HCT116 (cell line): ENCODE results near the gene CAPZA2. TPM values are rescaled to one million over a fixed set of nuclear protein-coding genes. Genes with fewer than 3 reads are reported as not detected.

Experiments used
- ATAC-seq: fragments of 200-7000 bp; cut with Tn5 transposase; 2 replicates; pipeline ENCODE4 v1.9.1; 2020; ENCODE audit warnings: mild to moderate bottlenecking, moderate library complexity
- BruUV-seq: library from RNA; stranded (reverse); fragments of 400-500 nt; replicated peaks from 2 replicates; lab custom pipeline; 2021; lab: Mats Ljungman, UMichigan
- CTCF ChIA-PET: fragments of 300-600 bp; sonication (Branson Sonifier 250); formaldehyde crosslinking; loops from one replicate; lab custom pipeline; 2021; ENCODE audit warnings: antibody characterized with exemption; lab: Charles Lee
- POLR2A ChIA-PET: fragments of 300-600, 350-600 bp; sonication (Branson Sonifier 250); formaldehyde crosslinking; loops from one replicate; lab custom pipeline; 2021; ENCODE audit warnings: antibody characterized with exemption; lab: Charles Lee
- RAD21 ChIA-PET, 2 experiments: fragments of 300-600 bp; sonication (Branson Sonifier 250); formaldehyde crosslinking; loops; one replicate each; lab custom pipeline; 2023; ENCODE audit warnings: low total read pairs in 2 of 2; ENCODE audit not compliant: uncharacterized antibody in 2 of 2, unreplicated experiment in 2 of 2, low non-redundant PET in 1 of 2; lab: Charles Lee
- DNase-seq: peaks from one replicate; pipeline ENCODE4 v3.0.0-alpha.2; 2010; ENCODE audit warnings: low read depth, low spot score
- H2AFZ ChIP-seq: fragments of 200-600 bp; shearing (Covaris generic), sonication (generic); 2 replicates; pipeline ENCODE4 v1.6.1; 2017; ENCODE audit warnings: low read depth, mixed run types, mixed read lengths, antibody characterized with exemption, low read length; ENCODE audit not compliant: poor library complexity, severe bottlenecking
- H3K27ac ChIP-seq: 2 replicates; pipeline ENCODE4 v1.5.1; 2012; ENCODE audit warnings: low read depth, low read length
- H3K27me3 ChIP-seq: fragments of 200-600 bp; sonication (generic); 2 replicates; pipeline ENCODE4 v1.6.1; 2016; ENCODE audit warnings: mixed run types, low read length, mixed read lengths; ENCODE audit not compliant: insufficient read depth
- H3K36me3 ChIP-seq, 2 experiments: fragments of 200-500 bp in 1 of 2; fragments of 200-600 bp in 1 of 2; sonication (Bioruptor generic) in 1 of 2; sonication (generic) in 1 of 2; 2 replicates each; pipeline versions ENCODE4 v1.5.1 to v1.6.1; 2014 to 2016; ENCODE audit warnings: low read length in 2 of 2, inconsistent platforms in 1 of 2, mixed read lengths in 1 of 2, mixed run types in 1 of 2; ENCODE audit not compliant: insufficient read depth in 2 of 2, control insufficient read depth in 1 of 2
- H3K4me1 ChIP-seq, 2 experiments: fragments of 200-600 bp in 1 of 2; sonication (generic) in 1 of 2; 2 replicates each; pipeline versions ENCODE4 v1.5.1 to v1.6.1; 2012 to 2017; ENCODE audit warnings: low read length in 2 of 2, inconsistent platforms in 1 of 2, mild to moderate bottlenecking in 1 of 2, mixed read lengths in 1 of 2, mixed run types in 1 of 2, moderate library complexity in 1 of 2; ENCODE audit not compliant: insufficient read depth in 2 of 2, control insufficient read depth in 1 of 2
- H3K4me2 ChIP-seq: fragments of 200-600 bp; sonication (generic); 2 replicates; pipeline ENCODE4 v1.6.1; 2017; ENCODE audit warnings: mixed run types, low read length, mixed read lengths
- H3K4me3 ChIP-seq, 2 experiments: fragments of 200-600 bp in 1 of 2; sonication (generic) in 1 of 2; replicated peaks in 1 of 2; 2 replicates each; pipeline ENCODE4 v1.5.1; 2011 to 2016; ENCODE audit warnings: low read length in 2 of 2, control low read depth in 1 of 2, low read depth in 1 of 2, mild to moderate bottlenecking in 1 of 2, mixed read lengths in 1 of 2, mixed run types in 1 of 2
- H3K79me2 ChIP-seq: fragments of 200-600 bp; sonication (generic); 2 replicates; pipeline ENCODE4 v1.6.1; 2017; ENCODE audit warnings: mild to moderate bottlenecking, mixed run types, low read length, moderate library complexity, mixed read lengths; ENCODE audit not compliant: insufficient read depth
- H3K9ac ChIP-seq: fragments of 200-600 bp; sonication (generic); 2 replicates; pipeline ENCODE4 v1.6.1; 2016; ENCODE audit warnings: low read length, mixed read lengths
- H3K9me2 ChIP-seq: fragments of 200-600 bp; sonication (generic), shearing (Covaris generic); 2 replicates; pipeline ENCODE4 v1.6.1; 2017; ENCODE audit warnings: mixed run types, mild to moderate bottlenecking, moderate library complexity; ENCODE audit not compliant: insufficient read depth
- H3K9me3 ChIP-seq, 2 experiments: fragments of 200-500 bp in 1 of 2; fragments of 200-600 bp in 1 of 2; sonication (Bioruptor generic) in 1 of 2; sonication (generic) in 1 of 2; 2 replicates each; pipeline ENCODE4 v1.6.1; 2014 to 2017; ENCODE audit warnings: low read length in 2 of 2, mixed read lengths in 2 of 2, inconsistent platforms in 1 of 2, low read depth in 1 of 2, mild to moderate bottlenecking in 1 of 2, mixed run types in 1 of 2, moderate library complexity in 1 of 2; ENCODE audit not compliant: control insufficient read depth in 1 of 2, insufficient read depth in 1 of 2
- H4K20me1 ChIP-seq: fragments of 200-600 bp; sonication (generic), shearing (Covaris generic); 2 replicates; pipeline ENCODE4 v1.6.1; 2017; ENCODE audit warnings: mixed run types, mild to moderate bottlenecking, moderate library complexity; ENCODE audit not compliant: insufficient read depth
- ATF3 ChIP-seq: IDR thresholded peaks from 2 replicates; pipeline ENCODE4 v1.6.1; 2012
- CBX3 ChIP-seq: IDR thresholded peaks from 2 replicates; pipeline ENCODE4 v1.6.1; 2012; ENCODE audit warnings: low read depth
- CEBPB ChIP-seq: IDR thresholded peaks from 2 replicates; pipeline ENCODE4 v1.6.1; 2012; ENCODE audit warnings: low read depth
- CTCF ChIP-seq, 3 experiments: fragments of 200-600 bp in 1 of 3; sonication (generic) in 1 of 3; IDR thresholded peaks in 2 of 3; conservative IDR thresholded peaks in 1 of 3; 2 replicates each; pipeline ENCODE4 v1.5.1; 2012 to 2017; ENCODE audit warnings: low read depth in 2 of 3, low read length in 2 of 3, antibody characterized with exemption in 1 of 3, borderline replicate concordance in 1 of 3, control low read depth in 1 of 3, mild to moderate bottlenecking in 1 of 3, mixed read lengths in 1 of 3, mixed run types in 1 of 3, moderate library complexity in 1 of 3; ENCODE audit not compliant: insufficient read depth in 1 of 3
- EGR1 ChIP-seq: IDR thresholded peaks from 2 replicates; pipeline ENCODE4 v1.6.1; 2012; ENCODE audit warnings: low read depth
- EZH2phosphoT487 ChIP-seq: fragments of 200-600 bp; IDR thresholded peaks from 2 replicates; pipeline ENCODE4 v1.6.1; 2018; ENCODE audit warnings: antibody characterized with exemption, borderline replicate concordance
- JUND ChIP-seq: IDR thresholded peaks from 2 replicates; pipeline ENCODE4 v1.6.1; 2012
- MAX ChIP-seq: IDR thresholded peaks from 2 replicates; pipeline ENCODE4 v1.6.1; 2012
- POLR2AphosphoS5 ChIP-seq: IDR thresholded peaks from 2 replicates; pipeline ENCODE4 v1.6.1; 2011; ENCODE audit warnings: mild to moderate bottlenecking, low read depth, low read length, moderate library complexity
- RAD21 ChIP-seq: IDR thresholded peaks from 2 replicates; pipeline ENCODE4 v1.6.1; 2012; ENCODE audit warnings: low read depth, mild to moderate bottlenecking
- SIN3A ChIP-seq: IDR thresholded peaks from 2 replicates; pipeline ENCODE4 v1.6.1; 2012; ENCODE audit warnings: low read depth
- YY1 ChIP-seq: IDR thresholded peaks from 2 replicates; pipeline ENCODE4 v1.6.1; 2011; ENCODE audit warnings: low read length, low read depth, moderate library complexity, mild to moderate bottlenecking; ENCODE audit not compliant: insufficient replicate concordance; ENCODE audit errors: extremely low read depth
- ZBTB33 ChIP-seq: IDR thresholded peaks from 2 replicates; pipeline ENCODE4 v1.6.1; 2011; ENCODE audit warnings: mild to moderate bottlenecking, low read length, moderate library complexity; ENCODE audit not compliant: insufficient replicate concordance; ENCODE audit errors: extremely low read depth
- ZFX ChIP-seq: fragments of 450-650 bp; IDR thresholded peaks from 2 replicates; pipeline ENCODE4 v1.6.1; 2017
- ZNF274 ChIP-seq: fragments of 200-500 bp; sonication (Bioruptor generic); IDR thresholded peaks from 2 replicates; pipeline ENCODE4 v1.6.1; 2014; ENCODE audit warnings: mild to moderate bottlenecking, low read depth, low read length, inconsistent platforms
- intact Hi-C: fragments of 100-400 bp; cut with micrococcal nuclease; formaldehyde crosslinking; loops from 2 replicates; pipeline ENCODE4 v1.10.0; 2022
- total RNA-seq: library from RNA; stranded (reverse); gene quantifications from one replicate; pipeline ENCODE4 v1.2.1, GENCODE V29; 2021; ENCODE audit not compliant: unreplicated experiment

Gene CAPZA2
- total RNA-seq, 1 experiment from 2014 or later, result 135 TPM

- BruUV-seq, result no TSS peak
- Histone ChIP-seq H3K9me3 (no peaks in the 10 kb centered on the region), H3K27ac (peak overlapping the region; percentile 81), H3K4me3 (peak overlapping the region; percentile 66 to 77), H4K20me1 (peaks cover 14% of the 10 kb centered on the region; the same call in 1 of the 2 replicates), H2AFZ (no peak overlapping the region), H3K27me3 (no peaks in the 10 kb centered on the region)
- POLR2A ChIA-PET, result no interaction called here
- CTCF ChIA-PET, result no interaction called here
- RAD21 ChIA-PET, result no interaction called here
- DNase-seq, result no peak
- TF ChIP-seq ZFX, result peak; percentile 83
- TF ChIP-seq EZH2phosphoT487, result no peak
- TF ChIP-seq, all 23 proteins: peak for 1
- ATAC-seq, result peak; percentile 50
- Histone ChIP-seq H3K79me2 (peaks cover 56% of the 10 kb centered on the region), H3K9me2 (no peaks in the 10 kb centered on the region), H3K9ac (peak overlapping the region; percentile 80), H3K4me1 (peaks cover 10 to 16% of the 10 kb centered on the region in 2 experiments; a peak in 3 of 4 replicates), H3K36me3 (no peaks in the 10 kb centered on the region), H3K4me2 (peak overlapping the region; percentile 82)
- intact Hi-C loops, result no loop called here
These were observed 724 bp downstream of the CAPZA2 start for GRCh38 chr7:116862951-116863670.

GRCh38 chr7:116863936-116864500 is 1.6 kb downstream of the CAPZA2 start:
- Histone ChIP-seq H3K9ac (peak overlapping the region; percentile 80), H3K36me3 (no peaks in the 10 kb centered on the region), H3K9me3 (no peaks in the 10 kb centered on the region), H3K27ac (no peak overlapping the region), H3K4me1 (peaks cover 10 to 16% of the 10 kb centered on the region in 2 experiments; a peak in 3 of 4 replicates), H3K4me2 (peak overlapping the region; percentile 82), H4K20me1 (peaks cover 15% of the 10 kb centered on the region; the same call in 1 of the 2 replicates), H3K79me2 (peaks cover 65% of the 10 kb centered on the region), H2AFZ (no peak overlapping the region), H3K4me3 (peak overlapping the region; percentile 66 to 77), H3K27me3 (no peaks in the 10 kb centered on the region), H3K9me2 (no peaks in the 10 kb centered on the region)
- no peak for DNase-seq
- no peak for ATAC-seq
- RAD21 ChIA-PET, result no interaction called here
- BruUV-seq, result TSS peak; percentile 57
- CTCF ChIA-PET, result interaction anchor here (1.0 kb wide), 1 partner anchor 54 kb away, joined by 3 read pairs; no protein-coding TSS in a partner anchor
- intact Hi-C loops, result no loop called here
- POLR2A ChIA-PET, result no interaction called here
- TF ChIP-seq CBX3 (no peak), ATF3 (no peak), JUND (no peak), EGR1 (no peak), RAD21 (no peak), MAX (no peak), CEBPB (no peak), CTCF (IDR thresholded peaks at IDR 0.05 in 2 of 3, conservative IDR thresholded peaks at IDR 0.05 in 1 of 3; ENCODE audit: borderline replicate concordance in 1 of 3, insufficient read depth in 1 of 3, low read depth in 2 of 3, low read length in 2 of 3) (no peak), SIN3A (no peak), POLR2AphosphoS5 (no peak), YY1 (no peak), ZBTB33 (no peak), ZNF274 (no peak), ZFX (no peak)
